HAP-1 (cell line): ENCODE data around the gene FOSB.

ENCODE experiments used
- DNase-seq, 2 experiments: peaks; one replicate each; pipeline ENCODE4 v3.0.0-alpha.2; 2016 to 2020; ENCODE audit warnings: low spot score in 2 of 2
- H3K27me3 ChIP-seq: fragments of 250-450 bp; sonication (Bioruptor Pico); 2 replicates; pipeline ENCODE4 v1.5.1; 2020; ENCODE audit warnings: low read depth, mild to moderate bottlenecking, moderate library complexity
- H3K36me3 ChIP-seq: fragments of 250-450 bp; sonication (Bioruptor Pico); replicated peaks from 2 replicates; pipeline ENCODE4 v1.5.1; 2020; ENCODE audit warnings: mild to moderate bottlenecking
- H3K4me1 ChIP-seq: fragments of 250-450 bp; sonication (Bioruptor Pico); 2 replicates; pipeline ENCODE4 v1.5.1; 2020; ENCODE audit warnings: mild to moderate bottlenecking
- H3K4me3 ChIP-seq: fragments of 250-450 bp; sonication (Bioruptor Pico); 2 replicates; pipeline ENCODE4 v1.5.1; 2020; ENCODE audit warnings: mild to moderate bottlenecking, moderate library complexity
- H3K9me3 ChIP-seq: fragments of 250-450 bp; sonication (Bioruptor Pico); 2 replicates; pipeline ENCODE4 v1.5.1; 2020; ENCODE audit warnings: mild to moderate bottlenecking, moderate library complexity
- in situ Hi-C: fragments of 300-500 bp; cut with MboI; formaldehyde crosslinking; loops from 3 replicates; pipeline ENCODE4 v1.14.3; 2020; ENCODE audit warnings: low sequenced_read_pairs, inconsistent platforms, mixed read lengths

The FOSB gene

DNA sequence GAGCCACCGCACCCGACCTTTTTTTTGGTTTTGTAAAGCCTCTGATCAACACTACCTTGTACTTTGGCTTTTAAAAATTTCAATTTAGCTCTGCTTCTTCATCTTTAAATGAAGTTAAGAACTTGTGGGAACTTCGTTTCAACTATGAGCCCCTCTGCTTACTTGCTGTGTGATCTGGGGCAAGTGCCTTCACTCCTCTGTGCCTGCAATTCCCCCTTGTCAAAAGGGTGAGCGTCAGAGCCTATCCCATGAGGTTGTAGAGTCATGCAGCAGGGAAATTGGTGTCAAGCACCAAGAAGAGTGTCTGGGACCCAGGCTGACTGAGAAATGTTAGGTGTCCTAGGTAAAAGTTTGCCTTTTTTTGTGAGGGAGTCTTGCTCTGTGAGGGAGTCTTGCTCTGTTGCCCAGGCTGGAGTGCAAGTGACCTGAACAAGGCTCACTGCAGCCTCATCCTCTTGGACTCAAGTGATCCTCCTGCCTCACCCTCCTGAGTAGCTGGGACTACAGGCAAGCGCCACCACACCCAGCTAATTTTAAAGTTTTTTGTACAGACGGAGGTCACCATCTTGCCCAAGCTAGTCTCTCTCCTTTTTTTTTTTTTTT, 45.2 kb downstream of the FOSB start:
- in situ Hi-C loops: loop anchor here (10.0 kb wide), 1 partner anchor 132 kb away; no protein-coding TSS in a partner anchor
- no peak overlapping the region for H3K4me3 ChIP-seq
- H3K36me3 ChIP-seq: peaks cover under 1% of the 10 kb centered on the region
- peaks cover 3% of the 10 kb centered on the region for H3K4me1 ChIP-seq
- H3K27me3 ChIP-seq: no peaks in the 10 kb centered on the region
- H3K9me3 ChIP-seq: no peaks in the 10 kb centered on the region; the same call in 1 of the 2 replicates
- no peak for DNase-seq

DNA sequence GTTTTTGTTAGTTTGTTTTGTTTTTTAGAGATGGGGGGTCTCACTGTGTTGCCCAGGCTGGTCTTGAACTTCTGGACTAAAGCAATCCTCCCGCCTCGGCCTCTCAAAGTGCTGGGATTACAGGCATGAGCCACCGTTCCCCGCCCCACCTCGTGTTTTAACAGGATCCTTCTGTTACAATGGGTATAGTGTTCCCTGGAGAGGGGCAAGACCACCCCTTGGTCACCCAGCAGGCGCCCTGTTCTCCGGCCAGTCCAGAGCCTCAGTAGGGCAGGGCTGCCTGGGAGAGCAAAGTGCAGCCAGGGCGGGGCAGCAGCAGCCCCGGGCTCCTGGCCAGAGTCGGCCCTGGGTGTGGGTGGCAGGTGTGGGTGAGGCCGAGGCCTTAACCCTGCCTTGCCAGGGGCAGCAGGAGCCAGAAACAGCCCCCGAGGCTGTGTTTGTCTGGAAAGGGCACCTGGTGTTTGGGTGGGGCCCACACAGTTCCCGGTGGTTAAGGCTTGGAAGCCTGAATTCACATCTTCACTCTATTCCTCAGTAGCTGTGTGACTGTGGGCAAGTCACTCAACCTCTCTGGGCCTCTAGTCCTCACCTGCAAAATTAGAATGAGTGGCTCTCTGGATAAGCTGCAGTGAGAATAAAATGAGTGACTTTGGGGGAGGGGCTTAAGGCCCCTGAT, 46.7 kb downstream of the FOSB start:
- peaks cover 10% of the 10 kb centered on the region for H3K36me3 ChIP-seq
- in situ Hi-C loops: loop anchor here (10.0 kb wide), 1 partner anchor 130 kb away; no protein-coding TSS in a partner anchor
- H3K4me3 ChIP-seq: no peak overlapping the region
- no peaks in the 10 kb centered on the region for H3K9me3 ChIP-seq
- H3K4me1 ChIP-seq: peaks cover 3% of the 10 kb centered on the region; the same call in 1 of the 2 replicates
- H3K27me3 ChIP-seq: no peaks in the 10 kb centered on the region
- no peak for DNase-seq

DNA sequence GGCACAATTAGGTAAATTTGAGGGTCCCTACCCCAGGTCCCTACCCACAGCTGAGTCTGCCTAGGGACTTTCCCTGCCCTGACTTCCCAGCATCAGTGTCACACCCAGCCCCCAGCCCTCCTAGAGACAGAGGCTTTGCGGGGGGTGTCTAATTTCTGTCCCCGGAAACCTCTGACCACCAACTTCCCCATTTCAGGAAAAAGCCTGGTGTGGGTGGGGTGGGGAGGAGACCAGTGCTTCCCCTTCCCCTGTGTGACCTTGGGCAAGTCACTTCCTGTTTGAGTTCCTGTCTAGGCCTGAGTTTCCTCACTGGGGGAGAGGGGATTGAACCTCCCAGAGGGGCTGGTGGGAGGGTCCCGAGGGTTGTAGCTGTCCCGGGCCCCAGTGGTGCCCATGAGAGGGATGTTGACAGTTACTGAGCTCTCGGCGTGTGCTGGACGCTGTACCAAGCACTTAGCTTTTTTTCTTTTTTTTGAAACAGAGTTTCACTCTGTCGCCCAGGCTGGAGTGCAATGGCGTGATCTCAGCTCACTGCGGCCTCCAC, 47.4 kb downstream of the FOSB start:
- H3K4me3 ChIP-seq: no peak overlapping the region
- in situ Hi-C loops: loop anchor here (10.0 kb wide), 1 partner anchor 130 kb away; no protein-coding TSS in a partner anchor
- H3K9me3 ChIP-seq: no peaks in the 10 kb centered on the region
- no peaks in the 10 kb centered on the region for H3K4me1 ChIP-seq
- peaks cover 13% of the 10 kb centered on the region for H3K36me3 ChIP-seq
- H3K27me3 ChIP-seq: no peaks in the 10 kb centered on the region
- DNase-seq: no peak

DNA sequence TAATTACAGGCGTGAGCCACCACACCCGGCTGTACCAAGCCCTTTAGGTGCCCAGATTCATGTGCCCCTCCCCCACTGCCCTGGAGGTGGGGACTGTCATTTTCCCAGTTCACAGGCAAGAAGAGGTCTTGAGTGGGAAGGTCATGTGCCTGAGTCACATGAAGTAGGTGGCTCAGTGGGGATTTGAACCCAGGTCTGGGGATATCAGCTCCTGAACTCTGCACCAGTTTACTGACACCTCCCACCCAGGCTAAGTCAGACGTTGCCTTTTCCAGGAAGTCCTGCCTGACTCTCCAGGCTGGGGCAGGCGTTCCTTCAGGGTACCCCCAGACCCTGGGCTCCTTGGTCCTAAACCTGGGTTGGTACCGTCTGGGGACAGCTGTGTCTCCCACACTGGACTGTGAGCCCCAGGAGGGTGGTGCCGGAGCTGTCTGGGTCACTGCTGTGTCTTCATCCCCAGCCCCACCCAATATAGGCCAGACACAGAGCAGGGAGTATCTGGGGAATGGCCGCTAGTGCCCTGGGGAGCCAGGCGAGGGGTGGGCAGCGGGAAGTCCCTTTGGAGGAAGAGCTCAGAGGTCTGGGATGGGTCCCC, 48.1 kb downstream of the FOSB start:
- in situ Hi-C loops: loop anchor here (10.0 kb wide), 1 partner anchor 129 kb away; no protein-coding TSS in a partner anchor
- Histone ChIP-seq H3K4me1 (no peaks in the 10 kb centered on the region), H3K9me3 (no peaks in the 10 kb centered on the region), H3K27me3 (no peaks in the 10 kb centered on the region), H3K4me3 (no peak overlapping the region), H3K36me3 (peaks cover 20% of the 10 kb centered on the region)
- no peak for DNase-seq

DNA sequence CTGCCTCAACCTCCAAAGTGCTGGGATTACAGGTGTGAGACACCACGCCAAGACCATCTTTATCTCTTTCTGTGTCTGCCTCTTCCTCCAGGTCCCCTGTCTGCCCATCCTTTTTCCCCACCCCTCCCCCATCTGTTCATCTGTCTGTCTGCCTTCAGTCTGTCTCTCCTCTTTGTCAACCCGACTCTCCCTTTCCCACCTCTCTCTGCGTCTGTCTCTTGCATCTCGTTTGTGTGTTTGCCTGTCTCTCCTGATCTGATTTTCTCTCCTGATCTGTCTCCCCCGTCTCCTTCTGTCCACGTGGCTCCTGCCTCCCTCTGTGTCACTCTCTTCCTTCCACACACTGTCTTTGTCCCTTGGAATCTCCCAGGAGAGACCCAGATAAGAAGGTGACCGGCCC, 49.4 kb downstream of the FOSB start:
- no peaks in the 10 kb centered on the region for H3K27me3 ChIP-seq
- DNase-seq: no peak
- no peaks in the 10 kb centered on the region for H3K9me3 ChIP-seq
- H3K4me1 ChIP-seq: no peaks in the 10 kb centered on the region
- in situ Hi-C loops: loop anchor here (10.0 kb wide), 1 partner anchor 128 kb away; no protein-coding TSS in a partner anchor
- H3K4me3 ChIP-seq: no peak overlapping the region
- peaks cover 20% of the 10 kb centered on the region for H3K36me3 ChIP-seq

DNA sequence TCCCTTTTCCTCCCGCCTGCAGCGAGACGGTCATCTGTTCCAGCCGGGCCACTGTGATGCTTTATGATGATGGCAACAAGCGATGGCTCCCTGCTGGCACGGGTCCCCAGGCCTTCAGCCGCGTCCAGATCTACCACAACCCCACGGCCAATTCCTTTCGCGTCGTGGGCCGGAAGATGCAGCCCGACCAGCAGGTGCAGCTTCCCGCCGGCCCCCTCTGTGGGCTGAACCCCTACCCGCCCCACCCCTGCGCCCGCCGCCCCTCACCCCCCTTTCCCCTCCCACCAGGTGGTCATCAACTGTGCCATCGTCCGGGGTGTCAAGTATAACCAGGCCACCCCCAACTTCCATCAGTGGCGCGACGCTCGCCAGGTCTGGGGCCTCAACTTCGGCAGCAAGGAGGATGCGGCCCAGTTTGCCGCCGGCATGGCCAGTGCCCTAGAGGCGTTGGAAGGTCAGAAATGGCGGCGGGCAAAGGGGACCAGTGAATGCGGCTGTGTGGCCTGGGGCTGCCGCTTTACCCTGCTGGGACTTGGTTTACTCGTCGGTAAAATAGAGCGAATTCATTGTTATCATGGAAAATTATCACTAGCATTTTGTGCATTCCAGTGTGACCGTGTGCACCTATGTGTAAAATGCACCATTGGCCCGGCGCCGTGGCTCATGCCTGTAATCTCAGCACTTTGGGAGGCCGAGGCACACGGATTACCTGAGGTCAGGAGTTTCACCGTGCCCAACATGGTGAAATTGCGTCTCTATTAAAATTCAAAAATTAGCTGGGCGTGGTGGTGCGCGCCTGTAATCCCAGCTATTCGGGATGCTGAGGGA, 50.1 kb downstream of the FOSB start:
- in situ Hi-C loops: loop anchor here (10.0 kb wide), 1 partner anchor 127 kb away; no protein-coding TSS in a partner anchor
- H3K36me3 ChIP-seq: peaks cover 20% of the 10 kb centered on the region
- H3K4me1 ChIP-seq: no peaks in the 10 kb centered on the region
- no peaks in the 10 kb centered on the region for H3K9me3 ChIP-seq
- H3K27me3 ChIP-seq: no peaks in the 10 kb centered on the region
- no peak for DNase-seq
- H3K4me3 ChIP-seq: no peak overlapping the region

DNA sequence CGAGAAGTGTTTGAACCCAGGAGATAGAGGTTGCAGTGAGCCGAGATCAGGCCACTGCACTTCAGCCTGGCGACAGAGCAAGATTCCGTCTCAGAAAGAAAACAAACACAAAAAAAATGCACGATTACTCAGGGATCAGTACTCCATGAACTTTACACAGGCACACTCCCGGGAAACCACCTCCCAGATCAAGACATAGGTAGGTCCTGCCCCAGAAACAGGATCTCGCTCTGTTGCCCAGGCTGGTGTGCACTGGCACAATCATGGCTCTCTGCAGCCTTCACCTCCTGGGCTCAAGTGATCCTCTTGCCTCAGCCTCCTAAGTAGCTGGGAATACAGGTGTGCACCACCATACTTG, 50.7 kb downstream of the FOSB start:
- in situ Hi-C loops: loop anchor here (10.0 kb wide), 1 partner anchor 126 kb away; no protein-coding TSS in a partner anchor
- Histone ChIP-seq H3K4me1 (no peaks in the 10 kb centered on the region), H3K4me3 (no peak overlapping the region), H3K27me3 (no peaks in the 10 kb centered on the region), H3K36me3 (peaks cover 20% of the 10 kb centered on the region), H3K9me3 (no peaks in the 10 kb centered on the region)
- DNase-seq: no peak

DNA sequence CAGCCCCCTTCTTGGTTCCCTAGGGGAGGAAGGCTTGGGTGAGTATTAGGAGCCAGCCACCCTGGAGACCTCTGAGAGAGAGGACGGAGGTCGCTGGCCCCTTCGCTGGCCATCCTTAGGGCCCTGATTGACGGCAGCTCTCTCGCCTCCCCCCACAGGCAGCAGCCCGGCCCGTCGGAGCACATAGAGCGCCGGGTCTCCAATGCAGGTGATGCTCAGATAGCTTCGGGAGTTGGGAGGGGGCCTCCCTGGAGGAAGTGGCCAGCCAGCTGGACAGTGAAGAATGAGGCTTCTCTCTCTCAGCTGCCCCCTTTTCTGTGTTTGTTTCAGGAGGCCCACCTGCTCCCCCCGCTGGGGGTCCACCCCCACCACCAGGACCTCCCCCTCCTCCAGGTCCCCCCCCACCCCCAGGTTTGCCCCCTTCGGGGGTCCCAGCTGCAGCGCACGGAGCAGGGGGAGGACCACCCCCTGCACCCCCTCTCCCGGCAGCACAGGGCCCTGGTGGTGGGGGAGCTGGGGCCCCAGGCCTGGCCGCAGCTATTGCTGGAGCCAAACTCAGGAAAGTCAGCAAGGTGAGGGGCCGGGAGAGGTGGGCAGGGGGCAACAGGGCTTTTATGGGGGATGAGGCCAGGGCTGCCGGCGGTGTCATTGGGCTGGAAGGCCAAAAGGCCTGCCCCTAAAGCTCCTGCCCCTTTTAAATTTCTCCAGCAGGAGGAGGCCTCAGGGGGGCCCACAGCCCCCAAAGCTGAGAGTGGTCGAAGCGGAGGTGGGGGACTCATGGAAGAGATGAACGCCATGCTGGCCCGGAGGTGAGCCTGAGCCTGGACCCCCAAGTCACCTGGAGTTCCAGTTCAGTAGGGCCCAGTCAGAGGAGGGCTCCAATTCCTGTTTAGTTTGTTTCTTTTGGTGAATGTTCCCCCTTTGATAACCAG, 54.5 kb downstream of the FOSB start:
- H3K27me3 ChIP-seq: no peaks in the 10 kb centered on the region
- no peak overlapping the region for H3K4me3 ChIP-seq
- H3K4me1 ChIP-seq: no peaks in the 10 kb centered on the region
- in situ Hi-C loops: no loop called here
- peaks cover 47% of the 10 kb centered on the region for H3K36me3 ChIP-seq
- H3K9me3 ChIP-seq: no peaks in the 10 kb centered on the region
- no peak for DNase-seq

DNA sequence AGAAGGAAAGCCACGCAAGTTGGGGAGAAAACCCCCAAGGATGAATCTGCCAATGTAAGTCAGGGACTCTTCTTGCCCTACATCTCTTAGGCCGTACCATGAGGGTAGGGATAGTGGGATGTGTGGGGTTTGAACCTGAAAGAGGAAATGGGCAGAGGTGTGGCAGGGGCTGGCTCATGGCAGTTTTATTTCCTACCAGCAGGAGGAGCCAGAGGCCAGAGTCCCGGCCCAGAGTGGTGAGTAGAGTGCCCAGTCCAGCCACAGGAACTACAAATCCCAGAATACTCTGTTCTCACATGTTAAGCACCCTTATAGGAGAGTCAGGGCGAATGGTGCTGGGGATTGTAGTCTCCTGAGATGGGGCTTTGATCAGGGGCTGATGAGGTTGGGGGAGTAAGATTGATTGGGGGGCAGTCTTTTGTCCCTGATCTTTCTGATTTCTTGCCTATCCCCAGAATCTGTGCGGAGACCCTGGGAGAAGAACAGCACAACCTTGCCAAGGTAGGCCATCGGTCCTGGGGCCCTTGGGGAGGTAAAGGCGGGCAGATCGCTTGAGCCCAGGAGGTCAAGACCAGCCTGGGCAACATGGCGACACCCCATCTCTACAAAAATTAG, 56.0 kb downstream of the FOSB start:
- in situ Hi-C loops: no loop called here
- Histone ChIP-seq H3K36me3 (peaks cover 46% of the 10 kb centered on the region), H3K4me3 (no peak overlapping the region), H3K9me3 (no peaks in the 10 kb centered on the region), H3K4me1 (no peaks in the 10 kb centered on the region), H3K27me3 (no peaks in the 10 kb centered on the region)
- DNase-seq: peak; percentile 85 to 92

DNA sequence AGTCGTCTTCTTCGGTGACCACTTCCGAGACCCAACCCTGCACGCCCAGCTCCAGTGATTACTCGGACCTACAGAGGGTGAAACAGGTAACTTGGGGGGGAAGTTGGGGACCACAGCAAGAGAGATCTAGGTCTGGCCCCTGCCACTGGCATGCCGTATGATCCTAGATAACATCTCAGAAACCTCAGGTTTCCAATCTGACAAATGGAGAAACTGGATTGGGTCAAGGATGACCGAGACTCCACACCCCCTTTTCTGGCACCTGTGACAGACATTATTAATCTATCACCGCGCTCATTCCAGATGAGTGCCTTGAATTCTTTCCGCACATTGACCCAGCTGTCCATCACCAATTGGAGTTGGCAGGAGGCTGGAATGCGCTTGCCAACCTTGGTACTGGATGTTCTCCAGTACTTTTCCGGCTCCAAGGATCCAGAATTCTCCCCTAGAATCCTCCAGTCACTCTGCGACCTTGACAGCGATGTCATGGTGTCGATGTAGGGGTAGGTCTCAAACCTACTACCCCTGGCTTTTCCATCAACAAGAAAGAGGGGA, 56.9 kb downstream of the FOSB start:
- Histone ChIP-seq H3K4me1 (no peaks in the 10 kb centered on the region), H3K4me3 (no peak overlapping the region), H3K9me3 (no peaks in the 10 kb centered on the region), H3K27me3 (no peaks in the 10 kb centered on the region), H3K36me3 (peaks cover 45% of the 10 kb centered on the region)
- DNase-seq: no peak
- in situ Hi-C loops: no loop called here
